ENCODE results near the gene CDH4. TPM values are rescaled to one million over a fixed set of nuclear protein-coding genes. Genes with fewer than 3 reads are reported as not detected.

The CDH4 gene
- total and polyA plus RNA-seq, 2 of the 13 experiments (the other 11 are each of a cell fraction or from before 2014, with no cell fraction given), result not detected

- no peak overlapping the region for H3K9ac ChIP-seq (ENCODE audit: insufficient read depth, low read depth, low read length)
- peaks cover 23 to 96% of the 10 kb centered on the region in 2 experiments for H3K27me3 ChIP-seq (ENCODE audit: control insufficient read depth in 1 of 2, insufficient read depth in 2 of 2, low read length in 2 of 2)
- no peak overlapping the region for H3K27ac ChIP-seq (ENCODE audit: extremely low read length, insufficient read depth, low read length)
- H3K4me1 ChIP-seq (ENCODE audit: insufficient read depth, low read length), result no peaks in the 10 kb centered on the region
- intact Hi-C loops (cut with micrococcal nuclease; ENCODE audit: unreplicated experiment), result no loop called here
- WGBS (ENCODE audit: low lambda C conversion rate), result 6% methylated on average over 11 of the region's 13 CpGs
- DNase-seq (ENCODE audit: low spot score), result no peak
- H3K36me3 ChIP-seq (replicated peaks in 1 of 2; ENCODE audit: control insufficient read depth in 1 of 2, insufficient read depth in 2 of 2, low read length in 2 of 2), result no peaks in the 10 kb centered on the region
- in situ Hi-C loops (cut with HindIII; ENCODE audit: extremely low pct_ligation_motif_present, low pct_unique_long_range_greater_than_20kb), result no loop called here
- no peak overlapping the region for H3K4me2 ChIP-seq (ENCODE audit: low read depth, low read length)
- TF ChIP-seq ZNF770 (CRISPR knock-in tag; IDR thresholded peaks at IDR 0.05) (no peak), PLRG1 (conservative IDR thresholded peaks at IDR 0.05) (no peak), CHCHD3 (CRISPR knock-in tag; IDR thresholded peaks at IDR 0.05) (no peak), PRDM10 (CRISPR knock-in tag; IDR thresholded peaks at IDR 0.05; ENCODE audit: low read depth) (no peak), NFE2L2 (IDR thresholded peaks at IDR 0.05; ENCODE audit: low read length) (no peak), SIN3A (IDR thresholded peaks at IDR 0.05; ENCODE audit: borderline replicate concordance, low read depth, low read length) (no peak), ZBTB25 (CRISPR knock-in tag; IDR thresholded peaks at IDR 0.05) (no peak), ZNF317 (CRISPR knock-in tag; IDR thresholded peaks at IDR 0.05) (no peak), ZBTB3 (CRISPR knock-in tag; IDR thresholded peaks at IDR 0.05; ENCODE audit: borderline replicate concordance, low read depth) (no peak), ZBTB46 (CRISPR knock-in tag; IDR thresholded peaks at IDR 0.05; ENCODE audit: borderline replicate concordance) (no peak), TOPORS (CRISPR knock-in tag; IDR thresholded peaks at IDR 0.05) (no peak), CBX5 (CRISPR knock-in tag; IDR thresholded peaks at IDR 0.05; ENCODE audit: borderline replicate concordance) (no peak), ZFP37 (CRISPR knock-in tag; IDR thresholded peaks at IDR 0.05; ENCODE audit: borderline replicate concordance) (no peak), CEBPG (CRISPR knock-in tag; IDR thresholded peaks at IDR 0.05) (no peak)
- FAIRE-seq, result no peak
- BruUV-seq (replicated peaks), result no TSS peak
- H3K9me3 ChIP-seq (ENCODE audit: low read length), result no peaks in the 10 kb centered on the region
- no peaks in the 10 kb centered on the region for H4K20me1 ChIP-seq (ENCODE audit: insufficient read depth, low read length)
- ChIA-PET CTCF (ENCODE audit: low intra/inter-chr PET ratio, low total read pairs) (no interaction called here), POLR2A (no interaction called here)
- no peak overlapping the region for H3K4me3 ChIP-seq (replicated peaks in 1 of 3; ENCODE audit: insufficient read depth in 1 of 3, low read depth in 2 of 3, low read length in 3 of 3)
- H2AFZ ChIP-seq (ENCODE audit: low read length), result no peak overlapping the region
- H3K79me2 ChIP-seq (ENCODE audit: insufficient read depth, low read length), result no peaks in the 10 kb centered on the region
- peak; percentile 34 for ATAC-seq
These were observed 256.4 kb downstream of the CDH4 start for GRCh38 chr20:61508301-61509096.

All from HepG2 (cell line).